AG04449 (cell line): ENCODE data around the gene CCDC167.

ENCODE experiments used
- CTCF ChIA-PET: fragments of 350-600 bp; formaldehyde crosslinking; extraction: SDS; loops from one replicate; lab custom pipeline; 2021; ENCODE audit warnings: antibody characterized with exemption; lab: Yijun Ruan, JAX
- POLR2A ChIA-PET: fragments of 400-600, 350-600 bp; formaldehyde crosslinking; extraction: SDS; loops from one replicate; lab custom pipeline; 2020; ENCODE audit warnings: antibody characterized with exemption, inconsistent platforms; lab: Yijun Ruan, JAX
- DNase-seq: peaks from one replicate; pipeline ENCODE4 v3.0.0-alpha.2; 2010; ENCODE audit warnings: low read depth, low spot score
- H3K4me3 ChIP-seq: 2 replicates; pipeline ENCODE4 v1.5.1; 2011; ENCODE audit warnings: low read depth, mild to moderate bottlenecking, control low read depth, low read length
- CTCF ChIP-seq: IDR thresholded peaks from one replicate; pipeline ENCODE4 v1.5.1; 2011; ENCODE audit warnings: mild to moderate bottlenecking, moderate library complexity, low read length, control low read depth, inconsistent platforms; ENCODE audit not compliant: insufficient read depth; ENCODE audit errors: missing control alignments

The CCDC167 gene

GRCh38 chr6:37544530-37544929 lies 44.8 kb upstream of the CCDC167 start:
- no peak overlapping the region for H3K4me3 ChIP-seq
- DNase-seq = no peak
- ChIA-PET POLR2A (no interaction called here), CTCF (interaction anchor here (0.8 kb wide), 2 partner anchors 9 to 10 kb away, joined by 3 to 5 read pairs; no protein-coding TSS in a partner anchor)
- no peak for TF ChIP-seq CTCF

DNA sequence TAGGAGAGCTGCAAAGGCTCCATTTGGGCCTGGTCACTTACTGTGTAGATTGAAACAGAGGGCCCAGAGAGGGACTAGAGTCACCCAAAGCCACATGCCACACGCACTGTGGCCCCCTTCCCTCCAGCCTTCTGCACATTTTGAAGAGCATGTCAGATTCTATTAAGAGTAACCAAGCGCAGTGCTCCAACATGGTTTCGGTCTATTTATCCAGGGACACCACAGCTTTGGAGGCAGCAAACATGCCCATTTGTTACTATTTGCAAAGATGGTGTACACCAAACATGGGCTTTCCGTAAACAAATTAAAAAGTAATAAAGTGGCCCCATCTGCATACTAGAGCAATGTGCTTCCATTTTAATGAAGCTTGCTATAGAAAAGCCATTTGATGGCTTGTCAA lies 43.7 kb upstream of the CCDC167 start:
- ChIA-PET CTCF (interaction anchor here (0.9 kb wide), 1 partner anchor 24 kb away, joined by 3 read pairs; no protein-coding TSS in a partner anchor), POLR2A (no interaction called here)
- TF ChIP-seq CTCF = no peak
- no peak for DNase-seq
- no peak overlapping the region for H3K4me3 ChIP-seq

- ChIA-PET CTCF (no interaction called here), POLR2A (no interaction called here)
- DNase-seq = no peak
- no peak overlapping the region for H3K4me3 ChIP-seq
- no peak for TF ChIP-seq CTCF
Measured at GRCh38 chr6:37541346-37541745, 41.7 kb upstream of the CCDC167 start.

GRCh38 chr6:37540390-37540789 lies 40.7 kb upstream of the CCDC167 start:
- ChIA-PET CTCF (interaction anchor here (1.3 to 3.2 kb wide), 2 partner anchors 24 to 151 kb away, joined by 4 to 27 read pairs; no protein-coding TSS in a partner anchor), POLR2A (no interaction called here)
- no peak overlapping the region for H3K4me3 ChIP-seq
- no peak for TF ChIP-seq CTCF
- DNase-seq = no peak

DNA sequence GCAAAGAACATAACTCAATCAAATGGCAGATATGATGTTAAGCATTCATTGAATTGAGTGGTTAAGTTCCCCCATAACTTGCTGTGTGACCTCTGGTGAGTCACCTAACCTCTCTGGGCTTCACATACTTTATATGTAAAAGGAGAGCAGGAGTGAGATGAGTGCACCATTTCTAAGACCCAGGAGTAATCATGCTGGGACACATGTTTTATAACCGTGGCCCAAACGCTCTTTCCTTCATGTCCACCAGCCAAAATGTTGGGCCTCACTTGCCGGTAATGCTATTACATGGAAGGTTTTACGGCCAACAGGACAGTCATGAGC lies 40.3 kb upstream of the CCDC167 start:
- ChIA-PET CTCF (interaction anchor here (1.3 to 3.2 kb wide), 3 partner anchors 8 to 152 kb away, joined by 4 to 27 read pairs (median 21); no protein-coding TSS in a partner anchor), POLR2A (no interaction called here)
- TF ChIP-seq CTCF = no peak
- no peak overlapping the region for H3K4me3 ChIP-seq
- DNase-seq = no peak

DNA sequence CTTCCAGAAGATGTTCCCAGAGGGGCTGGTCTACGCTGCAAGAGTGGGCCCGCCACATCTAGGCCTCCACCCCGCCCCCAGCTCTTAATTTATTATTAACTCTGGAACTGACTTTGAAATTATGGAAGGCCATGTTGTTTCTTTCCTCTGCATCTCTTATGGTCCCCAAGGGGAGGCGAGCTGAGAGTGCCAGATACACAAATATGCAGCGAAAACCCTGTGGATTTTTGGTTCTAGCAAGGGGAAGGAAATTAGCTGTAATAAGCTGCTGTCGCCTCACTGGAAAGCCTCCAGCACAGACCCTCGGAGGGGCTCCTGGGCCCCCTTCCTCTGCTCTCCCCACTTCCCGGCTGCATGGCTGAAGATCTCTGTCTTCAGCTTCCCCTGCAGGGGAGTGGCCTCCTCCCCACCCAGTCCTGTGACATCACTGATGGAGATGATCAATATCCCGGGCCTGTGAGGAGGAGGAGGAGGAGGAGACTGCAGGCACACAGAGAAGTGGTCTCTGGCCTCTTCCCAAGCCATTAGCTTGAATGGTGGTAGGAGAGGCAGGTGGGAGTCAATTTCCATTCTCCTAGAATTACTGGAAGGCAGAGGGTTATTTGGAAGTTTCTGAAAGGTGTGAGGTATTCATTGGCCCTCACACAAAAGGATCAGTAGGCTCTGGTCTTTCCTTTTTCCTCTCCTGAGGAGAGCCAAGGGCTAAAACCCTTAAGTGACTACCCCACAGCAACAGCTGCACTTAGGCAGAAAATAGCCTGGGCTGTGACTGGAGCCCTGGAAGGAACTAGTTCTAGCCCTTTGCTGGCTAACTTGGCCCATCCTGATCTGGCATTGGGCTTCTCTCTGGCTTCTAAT lies 39.7 kb upstream of the CCDC167 start:
- no peak for TF ChIP-seq CTCF
- POLR2A ChIA-PET = no interaction called here
- H3K4me3 ChIP-seq = no peak overlapping the region
- no peak for DNase-seq
- CTCF ChIA-PET = interaction anchor here (1.0 to 3.2 kb wide), 9 partner anchors 9 to 152 kb away, joined by 3 to 27 read pairs (median 4); no protein-coding TSS in a partner anchor
